Type B pancreatic cell (in vitro differentiated cells): Measurements from ENCODE around the gene FRY. TPM values are rescaled to one million over a fixed set of nuclear protein-coding genes. Genes with fewer than 3 reads are reported as not detected.
"Not testable (repeated sequence)": the region's sequence is repeated elsewhere in the genome, so short reads cannot be mapped to it uniquely, and the experiment has no call there.

Experiments used
- DNase-seq: peaks from one replicate; pipeline ENCODE4 v3.0.0; 2021; ENCODE audit warnings: mixed read lengths; ENCODE audit not compliant: unreplicated experiment; ENCODE audit errors: extremely low spot score
- H3K27ac Mint-ChIP-seq: 2 replicates; pipeline ENCODE4 v1.8.0; 2021; ENCODE audit warnings: mild to moderate bottlenecking, mixed read lengths
- H3K27me3 Mint-ChIP-seq: 2 replicates; pipeline ENCODE4 v1.8.0; 2021; ENCODE audit warnings: mixed read lengths
- H3K36me3 Mint-ChIP-seq: 2 replicates; pipeline ENCODE4 v1.8.0; 2021; ENCODE audit warnings: mixed read lengths
- H3K4me1 Mint-ChIP-seq: one replicate; pipeline ENCODE4 v1.8.0; 2021; ENCODE audit warnings: mixed read lengths; ENCODE audit not compliant: unreplicated experiment
- H3K4me3 Mint-ChIP-seq: 2 replicates; pipeline ENCODE4 v1.8.0; 2021; ENCODE audit warnings: mild to moderate bottlenecking, mixed read lengths
- H3K9me3 Mint-ChIP-seq: 2 replicates; pipeline ENCODE4 v1.8.0; 2021; ENCODE audit warnings: mixed read lengths
- total RNA-seq: library from RNA; stranded (reverse); gene quantifications from 2 replicates; pipeline ENCODE4 v1.2.1, GENCODE V29; 2021; ENCODE audit warnings: low replicate concordance
- TF ChIP-seq, protein P1 (sequence below): fragments of 200-600 bp; sonication (generic); conservative IDR thresholded peaks from 2 replicates; pipeline ENCODE4 v1.5.0; 2021; ENCODE audit warnings: antibody characterized with exemption, mild to moderate bottlenecking

Gene FRY
- total RNA-seq, 1 donor from 2014 or later, result 13.4 TPM

GRCh38 chr13:31987535-31988170, 43.9 kb upstream of the FRY start:
- DNase-seq, result no peak
- TF ChIP-seq, protein P1, sequence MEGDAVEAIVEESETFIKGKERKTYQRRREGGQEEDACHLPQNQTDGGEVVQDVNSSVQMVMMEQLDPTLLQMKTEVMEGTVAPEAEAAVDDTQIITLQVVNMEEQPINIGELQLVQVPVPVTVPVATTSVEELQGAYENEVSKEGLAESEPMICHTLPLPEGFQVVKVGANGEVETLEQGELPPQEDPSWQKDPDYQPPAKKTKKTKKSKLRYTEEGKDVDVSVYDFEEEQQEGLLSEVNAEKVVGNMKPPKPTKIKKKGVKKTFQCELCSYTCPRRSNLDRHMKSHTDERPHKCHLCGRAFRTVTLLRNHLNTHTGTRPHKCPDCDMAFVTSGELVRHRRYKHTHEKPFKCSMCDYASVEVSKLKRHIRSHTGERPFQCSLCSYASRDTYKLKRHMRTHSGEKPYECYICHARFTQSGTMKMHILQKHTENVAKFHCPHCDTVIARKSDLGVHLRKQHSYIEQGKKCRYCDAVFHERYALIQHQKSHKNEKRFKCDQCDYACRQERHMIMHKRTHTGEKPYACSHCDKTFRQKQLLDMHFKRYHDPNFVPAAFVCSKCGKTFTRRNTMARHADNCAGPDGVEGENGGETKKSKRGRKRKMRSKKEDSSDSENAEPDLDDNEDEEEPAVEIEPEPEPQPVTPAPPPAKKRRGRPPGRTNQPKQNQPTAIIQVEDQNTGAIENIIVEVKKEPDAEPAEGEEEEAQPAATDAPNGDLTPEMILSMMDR, result no peak
- Mint-ChIP-seq H3K9me3 (no peaks in the 10 kb centered on the region), H3K27ac (no peak overlapping the region), H3K36me3 (no peaks in the 10 kb centered on the region), H3K4me3 (no peak overlapping the region), H3K27me3 (no peaks in the 10 kb centered on the region), H3K4me1 (peaks cover 14% of the 10 kb centered on the region)

GRCh38 chr13:31994367-31994766, 37.2 kb upstream of the FRY start:
- H3K4me3 Mint-ChIP-seq, result not testable (repeated sequence)

GRCh38 chr13:31996601-31997000, 35.0 kb upstream of the FRY start:
- TF ChIP-seq, protein P1, result no peak
- peaks cover 6% of the 10 kb centered on the region for H3K4me1 Mint-ChIP-seq
- no peaks in the 10 kb centered on the region for H3K36me3 Mint-ChIP-seq
- no peak overlapping the region for H3K27ac Mint-ChIP-seq
- no peaks in the 10 kb centered on the region for H3K9me3 Mint-ChIP-seq
- H3K27me3 Mint-ChIP-seq, result no peaks in the 10 kb centered on the region
- H3K4me3 Mint-ChIP-seq, result no peak overlapping the region
- no peak for DNase-seq

More at GRCh38 chr13:31994367-31994766, 37.2 kb upstream of the FRY start:
- H3K27ac Mint-ChIP-seq, H3K36me3 Mint-ChIP-seq, H3K27me3 Mint-ChIP-seq, DNase-seq, H3K9me3 Mint-ChIP-seq, H3K4me1 Mint-ChIP-seq: not testable (repeated sequence)

- no peak for DNase-seq
- Mint-ChIP-seq H3K9me3 (no peaks in the 10 kb centered on the region), H3K4me3 (no peak overlapping the region), H3K27ac (peak overlapping the region; percentile 72), H3K36me3 (no peaks in the 10 kb centered on the region), H3K4me1 (peaks cover 6% of the 10 kb centered on the region), H3K27me3 (no peaks in the 10 kb centered on the region)
- TF ChIP-seq, protein P1, result no peak
Observed at GRCh38 chr13:31997641-31998040, 33.9 kb upstream of the FRY start.

GRCh38 chr13:31998131-31998530, 33.4 kb upstream of the FRY start:
- TF ChIP-seq, protein P1, result no peak
- Mint-ChIP-seq H3K9me3 (no peaks in the 10 kb centered on the region), H3K4me3 (no peak overlapping the region), H3K36me3 (no peaks in the 10 kb centered on the region), H3K27ac (peak overlapping the region; percentile 72), H3K27me3 (no peaks in the 10 kb centered on the region), H3K4me1 (peaks cover 6% of the 10 kb centered on the region)
- no peak for DNase-seq

GRCh38 chr13:32000754-32001153, 30.8 kb upstream of the FRY start:
- not testable (repeated sequence) for H3K27ac Mint-ChIP-seq, H3K36me3 Mint-ChIP-seq, H3K9me3 Mint-ChIP-seq, DNase-seq, H3K4me3 Mint-ChIP-seq, H3K4me1 Mint-ChIP-seq, H3K27me3 Mint-ChIP-seq
